NB4 (cell line): ENCODE results near the gene CCDC15.

Experiments used
- DNase-seq: peaks from one replicate; pipeline ENCODE4 v3.0.0; 2010; ENCODE audit warnings: low read depth
- H3K4me3 ChIP-seq: one replicate; pipeline ENCODE4 v1.5.1; 2011; ENCODE audit warnings: mild to moderate bottlenecking, low read depth, low read length, moderate library complexity
- CTCF ChIP-seq: IDR thresholded peaks from one replicate; pipeline ENCODE4 v1.5.1; 2012; ENCODE audit warnings: low read depth, low read length
- MYC ChIP-seq: IDR thresholded peaks from 2 replicates; pipeline ENCODE4 v1.6.1; 2011; ENCODE audit warnings: low read depth, low read length
- POLR2A ChIP-seq: IDR thresholded peaks from 2 replicates; pipeline ENCODE4 v1.6.1; 2011; ENCODE audit warnings: mild to moderate bottlenecking; ENCODE audit not compliant: insufficient read length; ENCODE audit errors: extremely low read depth
- TF ChIP-seq, protein P1 (sequence below): IDR thresholded peaks from 2 replicates; pipeline ENCODE4 v1.6.1; 2011; ENCODE audit warnings: low read depth, low read length

CCDC15 gene

GRCh38 chr11:124988063-124988462 lies 34.1 kb downstream of the CCDC15 start:
- TF ChIP-seq POLR2A: no peak
- no peak for TF ChIP-seq CTCF
- TF ChIP-seq MYC: no peak
- TF ChIP-seq, protein P1, sequence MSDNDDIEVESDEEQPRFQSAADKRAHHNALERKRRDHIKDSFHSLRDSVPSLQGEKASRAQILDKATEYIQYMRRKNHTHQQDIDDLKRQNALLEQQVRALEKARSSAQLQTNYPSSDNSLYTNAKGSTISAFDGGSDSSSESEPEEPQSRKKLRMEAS: no peak
- DNase-seq: no peak
- no peak overlapping the region for H3K4me3 ChIP-seq

DNA sequence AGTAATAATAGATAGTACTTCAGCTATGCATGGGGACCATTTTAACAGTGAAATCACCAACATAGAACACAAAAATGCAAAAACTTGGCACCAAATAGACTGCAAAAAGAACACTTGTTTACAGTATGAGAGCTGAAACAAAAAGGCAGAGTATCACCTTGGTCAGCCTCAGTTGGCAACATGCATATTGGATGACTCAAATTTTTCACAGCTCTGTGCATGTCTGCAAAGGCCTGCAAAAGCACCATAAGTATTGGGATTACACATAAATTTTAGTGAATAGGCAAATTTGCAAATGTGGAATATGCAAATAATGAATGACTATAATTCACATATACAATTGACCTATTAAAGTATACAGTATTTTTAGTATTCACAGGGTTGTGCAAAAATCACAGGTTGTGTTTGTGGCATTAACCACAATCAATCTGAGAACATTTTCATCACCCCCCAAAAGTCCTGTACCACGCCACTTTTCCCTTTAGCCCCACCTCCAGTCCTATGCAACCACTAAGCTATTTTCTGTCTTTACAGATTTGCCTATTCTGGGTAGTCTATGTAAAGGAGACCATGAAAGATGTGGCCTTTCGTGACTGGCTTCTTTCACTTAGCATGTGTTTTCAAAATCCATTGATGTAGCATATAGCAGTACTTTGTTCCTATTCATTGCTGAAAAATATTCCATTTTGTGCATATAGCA lies 47.2 kb downstream of the CCDC15 start:
- TF ChIP-seq POLR2A (no peak), MYC (no peak), CTCF (no peak)
- TF ChIP-seq, protein P1: no peak
- DNase-seq: no peak
- H3K4me3 ChIP-seq: no peak overlapping the region

GRCh38 chr11:125001849-125002248 lies 47.8 kb downstream of the CCDC15 start:
- no peak for DNase-seq
- TF ChIP-seq, protein P1: no peak
- TF ChIP-seq MYC (no peak), CTCF (no peak), POLR2A (no peak)
- no peak overlapping the region for H3K4me3 ChIP-seq

DNA sequence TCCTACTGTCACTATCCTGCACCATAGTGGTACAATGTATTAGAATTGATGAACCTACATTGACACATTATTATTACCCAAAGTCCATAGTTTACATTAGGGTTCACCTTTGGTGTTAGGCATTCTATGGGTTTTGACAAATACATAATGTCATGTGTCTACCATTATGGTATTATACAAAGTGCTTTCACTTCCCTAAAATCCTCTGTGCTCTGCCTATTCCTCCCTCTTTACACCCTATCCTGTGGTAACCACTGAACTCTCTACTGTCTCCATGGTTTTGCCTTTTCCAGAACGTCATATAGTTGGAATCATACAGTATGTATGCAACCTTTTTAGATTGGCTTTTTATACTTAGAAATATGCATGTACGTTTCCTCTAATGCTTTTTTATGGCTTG lies 51.5 kb downstream of the CCDC15 start:
- DNase-seq: peak; percentile 21
- H3K4me3 ChIP-seq: no peak overlapping the region
- no peak for TF ChIP-seq CTCF
- no peak for TF ChIP-seq MYC
- TF ChIP-seq, protein P1: no peak
- no peak for TF ChIP-seq POLR2A

GRCh38 chr11:125016413-125016812 lies 62.4 kb downstream of the CCDC15 start:
- no peak for DNase-seq
- no peak overlapping the region for H3K4me3 ChIP-seq
- TF ChIP-seq, protein P1: no peak
- TF ChIP-seq MYC (no peak), CTCF (no peak), POLR2A (no peak)

- no peak for DNase-seq
- TF ChIP-seq POLR2A: no peak
- TF ChIP-seq CTCF: no peak
- no peak for TF ChIP-seq MYC
- TF ChIP-seq, protein P1: no peak
- no peak overlapping the region for H3K4me3 ChIP-seq
Observed at GRCh38 chr11:125020342-125020741, 66.3 kb downstream of the CCDC15 start.
